ENCODE data around the gene ANKRD23. TPM values are rescaled to one million over a fixed set of nuclear protein-coding genes. Genes with fewer than 3 reads are reported as not detected.

Gene ANKRD23
- total and polyA plus RNA-seq, 2 donors (not counting 1 experiment from before 2014, with no cell fraction given), result 0.41 to 1.3 TPM

DNA sequence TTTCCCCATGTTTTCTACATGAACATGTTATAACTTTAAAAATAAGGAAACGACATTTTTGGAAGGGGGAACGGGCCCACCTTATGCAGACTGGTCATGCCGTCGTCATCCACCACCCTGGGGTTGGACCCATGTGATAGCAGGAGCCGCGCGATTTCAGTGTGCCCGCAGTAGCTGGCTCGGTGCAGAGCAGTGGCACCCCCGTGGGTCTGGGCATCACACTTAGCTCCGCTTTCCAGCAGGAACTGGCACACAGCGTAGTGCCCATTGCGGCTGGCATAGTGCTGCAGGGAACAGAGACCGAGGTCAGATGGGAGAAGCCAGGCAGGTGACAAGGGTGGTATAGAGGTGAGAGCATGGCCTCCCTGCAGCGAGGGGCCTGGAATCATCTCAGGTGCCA, 9.5 kb upstream of the ANKRD23 start:
- H3K4me3 ChIP-seq (replicated peaks in 1 of 4; ENCODE audit: control extremely low read depth in 1 of 4, insufficient read depth in 1 of 4, low read depth in 3 of 4, low read length in 4 of 4), result no peak overlapping the region
- DNase-seq (ENCODE audit: low read depth in 2 of 2), result no peak
- no peak overlapping the region for H3K27ac ChIP-seq (ENCODE audit: insufficient read depth, low read length)
- H3K4me2 ChIP-seq (ENCODE audit: extremely low read depth, insufficient read depth, low read length), result no peak overlapping the region
- H3K9me3 ChIP-seq (ENCODE audit: control insufficient read depth, insufficient read depth, low read depth, low read length), result no peaks in the 10 kb centered on the region
- peaks cover 4% of the 10 kb centered on the region for H3K36me3 ChIP-seq (ENCODE audit: control insufficient read depth, insufficient read depth, low read length)
- no peaks in the 10 kb centered on the region for H4K20me1 ChIP-seq (ENCODE audit: control insufficient read depth, extremely low read depth, insufficient read depth, low read length)
- peaks cover 6% of the 10 kb centered on the region for H3K79me2 ChIP-seq (ENCODE audit: control insufficient read depth, insufficient read depth, low read length)
- H3K4me1 ChIP-seq (ENCODE audit: control insufficient read depth, extremely low read depth, insufficient read depth, low read length), result peaks cover 3% of the 10 kb centered on the region
- no peak overlapping the region for H3K9ac ChIP-seq (ENCODE audit: insufficient read depth, low read length)
- no peak overlapping the region for H2AFZ ChIP-seq (ENCODE audit: low read length)
- no peak for TF ChIP-seq EZH2 (IDR thresholded peaks at IDR 0.05; ENCODE audit: low read length, missing control alignments)
- no peak for TF ChIP-seq CTCF (conservative IDR thresholded peaks at IDR 0.05 in 1 of 2, IDR thresholded peaks at IDR 0.05 in 1 of 2; ENCODE audit: low read depth in 1 of 2, low read length in 2 of 2)
- no peaks in the 10 kb centered on the region for H3K27me3 ChIP-seq (ENCODE audit: control insufficient read depth, insufficient read depth, low read length)

DNA sequence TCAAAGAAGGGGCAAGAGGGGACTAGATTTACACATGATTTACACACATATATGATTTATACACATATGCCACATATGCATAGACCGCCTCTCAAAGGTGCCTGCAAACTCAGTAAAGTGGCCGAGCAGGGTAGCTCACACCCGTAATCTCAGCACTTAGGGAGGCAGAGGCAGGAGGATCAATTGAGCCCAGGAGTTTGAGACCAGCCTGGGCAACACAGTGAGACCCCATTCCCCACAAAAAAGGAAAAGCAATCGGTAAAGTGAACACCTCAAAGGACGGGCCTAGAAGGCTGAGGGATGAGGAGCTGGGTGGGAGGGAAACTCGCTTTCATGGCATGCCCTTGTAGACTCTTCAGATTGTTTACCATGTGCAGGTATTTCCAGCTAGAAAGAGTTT, 8.8 kb upstream of the ANKRD23 start:
- H3K4me2 ChIP-seq (ENCODE audit: extremely low read depth, insufficient read depth, low read length), result no peak overlapping the region
- no peak overlapping the region for H3K9ac ChIP-seq (ENCODE audit: insufficient read depth, low read length)
- DNase-seq (ENCODE audit: low read depth in 2 of 2), result no peak
- no peak overlapping the region for H3K4me3 ChIP-seq (replicated peaks in 1 of 4; ENCODE audit: control extremely low read depth in 1 of 4, insufficient read depth in 1 of 4, low read depth in 3 of 4, low read length in 4 of 4)
- TF ChIP-seq CTCF (conservative IDR thresholded peaks at IDR 0.05 in 1 of 2, IDR thresholded peaks at IDR 0.05 in 1 of 2; ENCODE audit: low read depth in 1 of 2, low read length in 2 of 2), result no peak
- no peak for TF ChIP-seq EZH2 (IDR thresholded peaks at IDR 0.05; ENCODE audit: low read length, missing control alignments)
- no peaks in the 10 kb centered on the region for H4K20me1 ChIP-seq (ENCODE audit: control insufficient read depth, extremely low read depth, insufficient read depth, low read length)
- no peaks in the 10 kb centered on the region for H3K9me3 ChIP-seq (ENCODE audit: control insufficient read depth, insufficient read depth, low read depth, low read length)
- H3K4me1 ChIP-seq (ENCODE audit: control insufficient read depth, extremely low read depth, insufficient read depth, low read length), result peaks cover 3% of the 10 kb centered on the region
- peaks cover 6% of the 10 kb centered on the region for H3K79me2 ChIP-seq (ENCODE audit: control insufficient read depth, insufficient read depth, low read length)
- no peak overlapping the region for H2AFZ ChIP-seq (ENCODE audit: low read length)
- no peak overlapping the region for H3K27ac ChIP-seq (ENCODE audit: insufficient read depth, low read length)
- peaks cover 4% of the 10 kb centered on the region for H3K36me3 ChIP-seq (ENCODE audit: control insufficient read depth, insufficient read depth, low read length)
- no peaks in the 10 kb centered on the region for H3K27me3 ChIP-seq (ENCODE audit: control insufficient read depth, insufficient read depth, low read length)

DNA sequence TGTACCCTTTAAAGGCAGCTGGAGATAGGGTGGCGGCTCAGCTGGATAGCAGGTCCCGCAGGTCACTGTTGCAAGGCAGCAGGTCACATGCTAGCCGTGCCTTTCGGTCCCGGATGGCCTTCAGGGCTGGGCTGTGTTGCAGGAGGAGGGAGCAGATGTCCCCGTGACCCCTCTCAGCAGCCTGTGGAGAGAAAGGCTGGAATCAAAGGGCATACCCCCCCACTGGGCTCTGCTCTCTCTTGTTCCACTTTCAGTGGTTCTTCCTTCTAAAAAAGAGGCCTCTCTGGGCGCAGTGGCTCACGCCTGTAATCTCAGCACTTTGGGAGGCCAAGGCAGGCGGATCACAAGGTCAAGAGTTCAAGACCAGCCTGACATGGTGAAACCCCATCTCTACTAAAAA, 4.4 kb upstream of the ANKRD23 start:
- Histone ChIP-seq H3K9me3 (ENCODE audit: control insufficient read depth, insufficient read depth, low read depth, low read length) (no peaks in the 10 kb centered on the region), H2AFZ (ENCODE audit: low read length) (no peak overlapping the region), H3K36me3 (ENCODE audit: control insufficient read depth, insufficient read depth, low read length) (peaks cover under 1% of the 10 kb centered on the region), H3K4me1 (ENCODE audit: control insufficient read depth, extremely low read depth, insufficient read depth, low read length) (no peaks in the 10 kb centered on the region), H3K27ac (ENCODE audit: insufficient read depth, low read length) (no peak overlapping the region), H3K9ac (ENCODE audit: insufficient read depth, low read length) (no peak overlapping the region), H3K4me3 (replicated peaks in 1 of 4; ENCODE audit: control extremely low read depth in 1 of 4, insufficient read depth in 1 of 4, low read depth in 3 of 4, low read length in 4 of 4) (no peak overlapping the region), H3K79me2 (ENCODE audit: control insufficient read depth, insufficient read depth, low read length) (no peaks in the 10 kb centered on the region), H3K27me3 (ENCODE audit: control insufficient read depth, insufficient read depth, low read length) (no peaks in the 10 kb centered on the region), H3K4me2 (ENCODE audit: extremely low read depth, insufficient read depth, low read length) (no peak overlapping the region), H4K20me1 (ENCODE audit: control insufficient read depth, extremely low read depth, insufficient read depth, low read length) (no peaks in the 10 kb centered on the region)
- no peak for TF ChIP-seq CTCF (conservative IDR thresholded peaks at IDR 0.05 in 1 of 2, IDR thresholded peaks at IDR 0.05 in 1 of 2; ENCODE audit: low read depth in 1 of 2, low read length in 2 of 2)
- no peak for TF ChIP-seq EZH2 (IDR thresholded peaks at IDR 0.05; ENCODE audit: low read length, missing control alignments)
- no peak for DNase-seq (ENCODE audit: low read depth in 2 of 2)
